Measurements from ENCODE around the gene MS4A4A.

The MS4A4A gene

DNA sequence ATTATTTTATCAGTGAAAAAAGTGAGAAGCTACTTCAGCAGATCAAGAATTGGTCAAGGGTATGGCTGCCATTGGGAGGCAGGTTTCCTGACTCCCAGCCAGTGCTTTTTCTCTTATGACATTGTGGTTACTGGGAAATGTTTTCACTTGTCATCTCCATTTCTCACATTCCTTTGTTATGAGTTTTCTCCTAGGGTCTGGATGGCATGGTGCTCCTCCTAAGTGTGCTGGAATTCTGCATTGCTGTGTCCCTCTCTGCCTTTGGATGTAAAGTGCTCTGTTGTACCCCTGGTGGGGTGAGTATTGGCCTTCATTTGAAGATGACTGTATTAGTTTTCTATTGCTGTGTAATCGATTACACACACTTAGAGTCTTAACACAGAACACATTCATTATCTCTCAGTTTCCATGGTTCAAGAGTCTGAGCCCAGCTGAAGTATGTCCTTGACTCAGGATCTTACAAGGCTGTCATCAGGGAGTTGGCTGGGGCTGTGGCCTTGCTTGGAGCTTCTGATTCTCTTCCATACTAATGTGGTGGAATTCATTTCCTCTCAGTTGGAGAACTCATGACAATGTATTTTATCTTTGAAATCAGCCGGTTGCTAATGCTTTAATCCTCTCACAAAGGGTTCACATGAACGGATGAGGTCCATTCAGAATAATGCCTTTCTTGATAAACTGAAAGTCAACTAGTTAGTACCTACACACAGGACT is 25.6 kb downstream of the MS4A4A start:
- DNase-seq = no peak

DNA sequence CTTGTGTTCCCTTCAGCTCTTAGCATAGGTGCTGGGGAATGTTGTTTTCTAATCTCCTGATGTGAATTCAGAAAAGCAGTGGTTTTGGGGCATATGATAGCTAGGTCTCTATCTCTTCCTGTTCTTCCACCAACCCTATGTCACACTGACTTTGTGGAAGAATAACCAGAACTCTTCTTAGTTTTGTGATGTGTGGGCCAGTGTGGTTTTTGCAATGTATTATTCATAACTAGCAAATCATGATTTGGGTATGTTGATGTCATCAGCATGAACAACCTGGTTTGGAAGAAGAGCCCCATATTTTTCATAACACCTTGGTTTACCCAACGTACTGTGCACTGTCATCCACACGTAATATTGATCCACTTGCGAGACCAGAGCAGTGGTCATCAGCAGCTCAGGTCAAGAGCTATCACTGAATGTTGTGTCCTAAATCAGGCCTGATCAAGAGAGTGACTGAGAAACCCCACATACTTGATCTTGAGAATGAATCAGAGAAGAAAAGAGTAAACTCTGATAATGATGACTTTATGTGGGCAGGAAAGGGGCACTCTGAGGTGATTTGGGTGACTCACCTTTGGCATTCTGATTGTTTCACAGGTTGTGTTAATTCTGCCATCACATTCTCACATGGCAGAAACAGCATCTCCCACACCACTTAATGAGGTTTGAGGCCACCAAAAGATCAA is 27.2 kb downstream of the MS4A4A start:
- no peak for DNase-seq

DNA sequence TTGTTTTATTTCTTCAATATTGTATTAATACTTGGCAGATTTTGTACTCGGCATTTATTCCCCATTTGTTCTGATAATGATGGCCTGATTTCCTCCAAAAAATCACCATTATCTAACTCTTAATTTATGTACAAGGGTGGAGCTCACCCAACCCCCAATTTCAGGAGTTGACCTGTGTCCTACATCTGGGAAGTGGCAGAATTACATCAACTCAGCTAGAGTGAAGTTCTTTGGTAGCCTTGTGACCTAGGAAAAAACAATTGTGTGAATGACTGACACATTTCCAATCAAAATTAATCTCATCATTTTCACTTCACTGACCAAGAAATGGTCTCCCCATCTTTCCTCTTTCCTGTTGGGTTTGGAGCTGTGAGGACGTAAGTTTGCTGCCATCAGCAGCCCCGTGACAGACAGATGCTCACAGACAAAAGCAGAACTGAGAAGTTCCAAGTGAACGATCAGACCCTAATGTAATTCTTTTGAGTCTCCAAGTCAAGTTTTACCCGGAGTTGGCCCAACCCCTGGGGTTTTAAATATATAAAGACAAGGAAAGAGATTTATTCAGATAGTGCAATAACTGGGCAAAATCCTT is 30.0 kb downstream of the MS4A4A start:
- DNase-seq = no peak

DNA sequence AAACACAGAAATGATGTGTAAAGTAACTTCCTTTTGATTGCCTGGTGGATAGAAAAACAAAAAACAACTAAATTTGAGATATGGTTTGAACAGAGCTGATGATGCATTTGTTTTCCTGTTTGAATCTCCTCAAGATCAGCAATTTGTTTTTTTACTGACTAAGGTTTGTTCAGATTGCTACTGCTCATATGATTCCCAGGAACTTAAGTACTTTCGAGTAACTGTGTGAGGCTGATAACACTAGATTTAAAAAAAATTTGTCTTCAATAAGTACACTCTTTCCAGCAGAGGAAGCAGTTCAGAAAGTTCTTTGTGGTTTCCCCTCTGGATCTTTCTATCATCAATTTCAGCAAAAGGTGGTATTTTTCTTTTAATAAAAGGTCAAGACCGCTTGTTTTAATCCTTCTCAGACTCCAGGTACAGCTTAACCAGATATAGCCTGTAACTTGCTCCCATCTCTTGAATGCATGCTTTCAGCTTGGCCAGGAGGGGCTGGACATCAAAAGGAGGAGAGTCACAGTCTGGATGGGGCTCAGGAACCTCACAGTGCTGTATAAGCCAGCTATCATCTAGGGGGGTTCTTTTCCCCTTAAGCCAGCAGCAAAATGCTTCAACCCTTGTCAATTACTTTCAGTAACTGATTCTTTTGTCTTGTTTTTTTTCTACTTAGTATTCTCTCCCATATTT is 34.3 kb downstream of the MS4A4A start:
- no peak for DNase-seq

DNA sequence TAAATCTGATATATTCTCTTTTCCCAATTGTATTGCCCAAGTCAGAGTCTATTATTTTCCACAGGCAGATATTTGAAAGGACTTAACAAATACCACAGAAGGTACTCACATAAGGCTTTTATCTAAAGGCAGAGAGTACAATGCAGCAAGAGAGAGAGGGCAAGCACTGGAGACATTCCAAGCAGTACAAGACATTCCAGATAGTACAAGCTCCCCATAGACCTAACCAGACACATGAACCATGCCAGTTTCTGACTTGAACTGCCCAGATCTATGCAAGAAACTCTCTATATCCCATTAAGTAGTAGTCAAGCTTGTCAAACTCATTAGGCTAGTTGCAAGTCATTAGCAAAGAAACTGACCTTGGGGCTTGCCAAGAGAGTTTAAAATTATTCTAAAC is 35.4 kb downstream of the MS4A4A start:
- DNase-seq = no peak

DNA sequence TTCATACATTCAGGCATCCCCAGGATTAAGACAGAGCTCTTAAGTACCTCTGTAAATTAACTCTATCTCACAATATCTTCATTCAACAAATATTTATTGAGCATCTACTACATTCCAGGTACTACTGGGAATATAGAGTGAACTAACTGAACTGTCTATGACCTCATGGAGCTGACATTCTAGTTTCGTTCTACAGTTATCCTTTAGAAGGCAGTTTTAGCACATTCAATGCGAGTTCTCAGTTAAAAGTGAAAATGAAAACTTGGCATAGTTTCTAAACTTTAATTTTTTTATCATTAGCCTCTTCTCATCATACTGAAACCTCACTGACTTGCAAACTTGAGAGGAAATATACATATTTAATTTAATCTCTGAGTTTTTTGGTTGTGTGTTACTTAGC is 35.9 kb downstream of the MS4A4A start:
- DNase-seq = no peak

DNA sequence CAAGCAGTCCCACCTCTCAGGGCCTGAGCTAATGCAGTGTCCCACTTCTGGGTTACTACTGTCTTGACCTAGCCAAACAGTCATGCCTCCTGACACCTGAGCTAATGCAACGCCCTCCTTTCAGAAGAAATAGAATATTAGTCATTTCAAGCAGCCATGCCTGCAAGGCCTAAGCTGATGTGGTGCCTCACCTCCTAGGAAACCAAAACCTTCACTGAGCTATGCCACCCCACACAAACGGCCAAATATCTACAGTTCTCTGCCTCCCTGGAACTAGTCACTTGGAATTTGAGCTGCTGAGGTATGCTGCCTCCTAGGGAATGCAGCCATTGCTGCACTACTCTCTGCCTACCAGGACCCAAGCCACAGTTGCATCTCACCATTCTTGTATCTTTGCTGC is 38.3 kb downstream of the MS4A4A start:
- DNase-seq = no peak

DNA sequence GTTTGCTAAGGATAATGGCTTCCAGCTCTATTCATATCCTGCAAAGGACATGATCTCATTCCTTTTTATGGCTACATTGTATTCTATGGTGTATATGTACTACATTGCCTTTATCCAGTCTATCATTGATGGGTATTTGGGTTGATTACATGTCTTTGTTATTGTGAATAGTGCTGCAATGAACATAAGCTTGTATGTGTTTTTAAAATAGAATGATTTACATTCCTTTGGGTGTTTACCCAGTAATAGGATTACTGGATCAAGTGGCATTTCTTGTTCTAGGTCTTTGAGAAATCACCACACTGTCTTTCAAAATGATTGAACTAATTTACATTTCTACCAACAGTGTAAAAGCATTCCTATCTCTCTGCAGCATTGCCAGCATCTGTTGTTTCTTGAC is 40.6 kb downstream of the MS4A4A start:
- no peak for DNase-seq

DNA sequence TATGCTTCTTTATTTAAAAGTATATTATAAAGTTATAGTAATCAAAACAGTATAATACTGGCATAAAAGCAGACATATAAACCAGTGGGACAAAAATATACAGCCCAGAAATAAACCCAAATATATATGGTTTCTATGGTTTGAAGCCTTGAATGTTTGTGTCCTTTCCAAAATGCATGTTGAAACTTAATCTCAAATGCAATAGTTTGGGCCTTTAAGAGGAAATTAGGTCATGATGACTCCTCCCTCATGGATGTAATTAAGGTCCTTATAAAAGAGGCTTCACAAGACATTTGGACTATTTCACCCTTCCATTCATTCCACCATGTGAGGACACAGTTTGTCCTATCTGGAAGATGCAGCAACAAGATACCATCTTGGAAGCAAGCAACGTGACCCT is 46.5 kb downstream of the MS4A4A start, which contains the start of gene MS4A6E:
Gene MS4A6E, plus strand, starts transcription at position 301 of the 400 bp plus-strand sequence. CDS start 7,641 bp downstream, outside the sequence.
- no peak for DNase-seq

DNA sequence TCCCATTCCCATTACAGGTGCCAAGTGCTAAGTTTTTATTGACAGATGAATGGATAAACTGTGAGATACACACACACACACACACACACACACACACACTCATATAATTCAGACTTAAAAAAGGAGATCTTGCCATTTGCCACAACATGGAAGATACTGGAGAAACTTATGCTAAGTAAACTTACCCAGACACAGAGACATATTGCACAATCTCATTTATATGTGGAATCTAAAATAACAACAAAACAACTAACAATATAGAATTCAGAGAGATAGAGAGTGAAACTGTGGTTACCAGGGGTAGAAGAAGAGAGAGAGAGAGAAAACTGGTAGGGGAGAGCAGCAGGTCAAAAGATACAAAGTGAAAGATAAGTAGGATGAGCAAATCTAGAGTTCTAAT is 48.0 kb downstream of the MS4A4A start:
- DNase-seq = no peak

DNA sequence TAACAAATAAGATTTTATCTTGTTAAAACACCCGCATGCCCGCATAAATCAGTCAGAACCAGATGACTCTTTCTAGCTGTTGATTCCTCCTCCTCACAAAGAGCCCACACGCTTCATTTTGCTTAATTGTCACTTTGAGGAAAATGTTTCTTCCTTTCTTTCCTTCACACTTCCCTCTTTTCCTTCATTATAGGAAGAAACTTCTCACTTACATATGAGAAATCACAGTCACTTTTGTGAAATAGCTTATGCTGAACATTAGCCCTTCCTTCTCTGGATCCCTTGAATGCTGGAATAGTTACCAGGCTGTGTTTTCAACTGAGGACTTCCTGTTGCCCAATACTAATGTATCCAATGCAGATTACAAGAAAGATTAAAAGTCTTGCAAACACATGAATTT is 52.4 kb downstream of the MS4A4A start:
- DNase-seq = no peak

DNA sequence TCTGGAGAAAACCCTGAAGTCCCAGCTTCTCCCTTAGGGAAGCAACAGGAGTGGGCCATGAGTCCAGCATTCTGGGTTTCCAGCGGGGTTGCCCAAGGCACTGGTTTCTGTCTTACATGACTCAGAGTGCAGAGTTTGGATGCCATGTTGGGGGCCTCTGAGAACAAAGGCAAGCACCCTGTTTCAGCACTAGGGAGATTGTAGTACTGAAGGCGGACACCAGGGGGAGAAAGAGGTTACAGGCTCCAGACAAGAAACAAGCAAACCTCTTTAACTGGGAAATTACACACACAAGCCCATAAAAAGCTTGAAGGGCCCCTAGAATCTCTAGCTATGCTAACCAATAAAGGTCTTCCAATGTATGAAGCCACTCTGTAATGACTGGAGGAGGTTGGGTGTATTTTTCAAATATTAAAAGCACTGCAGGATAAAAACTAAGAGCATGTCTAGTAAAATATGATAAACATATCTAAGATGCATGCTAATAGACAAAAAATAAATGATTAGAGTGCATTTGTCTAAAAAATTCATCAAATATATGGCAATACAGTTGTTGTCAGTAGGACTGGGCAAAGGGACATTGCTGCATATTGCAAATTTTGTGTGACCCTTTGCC is 53.6 kb downstream of the MS4A4A start:
- DNase-seq = peak; percentile 6

DNA sequence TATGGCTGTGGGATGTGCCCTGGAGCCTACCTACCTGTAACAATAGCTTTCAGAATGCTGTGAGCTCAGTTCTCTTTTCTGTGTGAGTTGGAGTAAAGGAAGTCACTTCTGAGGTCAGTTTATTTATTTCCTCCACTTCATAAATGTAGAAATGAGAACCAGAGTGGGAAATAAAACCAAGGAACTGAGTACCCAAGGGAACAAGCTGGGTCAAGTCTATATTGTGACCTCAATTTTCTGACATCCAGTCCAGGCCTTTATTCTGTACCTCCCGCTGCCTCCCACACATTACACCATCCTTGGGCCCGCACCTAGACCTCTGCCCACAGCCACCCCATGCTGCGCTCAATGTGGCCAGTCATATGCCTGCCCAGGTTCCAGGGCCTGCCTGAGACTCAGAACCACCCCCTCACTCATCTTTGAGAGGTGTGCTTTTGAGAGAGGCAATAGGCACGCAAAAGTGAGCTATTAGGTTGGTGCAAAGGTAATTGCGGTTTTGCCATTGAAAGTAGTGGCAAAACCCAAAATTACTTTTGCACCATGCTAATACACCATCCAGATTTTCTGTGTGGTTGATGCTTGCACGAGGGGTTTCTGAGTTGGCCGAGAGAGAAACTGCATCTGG is 56.4 kb downstream of the MS4A4A start:
- DNase-seq = no peak

DNA sequence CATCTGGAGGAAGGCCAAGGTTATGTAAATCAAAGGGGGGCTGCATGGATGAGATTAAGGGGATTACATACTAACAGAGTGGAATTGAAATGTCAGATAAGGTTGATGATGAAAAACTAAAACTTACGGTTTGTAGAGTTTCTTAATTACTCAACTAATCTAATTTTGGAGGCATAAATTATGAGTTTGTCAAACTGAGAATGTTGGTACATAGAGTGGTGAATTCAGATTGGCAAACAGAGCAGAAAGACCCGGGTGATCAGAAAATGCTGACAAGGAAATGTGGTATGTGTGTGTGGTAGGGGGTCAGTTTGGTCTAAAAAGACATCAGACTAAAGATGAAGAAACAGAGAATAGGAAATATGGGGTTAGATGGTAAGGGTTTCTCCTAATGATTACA is 57.6 kb downstream of the MS4A4A start:
- no peak for DNase-seq

DNA sequence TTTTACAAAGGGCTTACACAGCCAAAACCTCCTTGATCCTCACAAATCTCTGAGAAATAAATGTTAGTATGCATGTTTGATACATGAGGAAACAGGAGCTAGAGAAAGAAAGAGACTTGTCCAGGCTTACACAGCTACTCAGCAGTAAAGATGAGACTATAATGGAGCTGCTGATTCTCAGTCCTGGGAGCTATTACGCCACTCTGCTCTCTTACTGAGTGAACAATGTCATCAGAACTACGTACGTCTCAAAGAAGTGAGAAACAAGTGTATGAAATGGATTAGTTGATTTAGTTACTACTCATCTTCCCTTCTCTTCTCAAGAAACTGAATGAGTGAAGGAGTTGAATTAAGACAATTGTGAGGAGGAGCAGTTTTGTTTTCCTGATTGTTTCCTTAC is 58.9 kb downstream of the MS4A4A start:
- no peak for DNase-seq

DNA sequence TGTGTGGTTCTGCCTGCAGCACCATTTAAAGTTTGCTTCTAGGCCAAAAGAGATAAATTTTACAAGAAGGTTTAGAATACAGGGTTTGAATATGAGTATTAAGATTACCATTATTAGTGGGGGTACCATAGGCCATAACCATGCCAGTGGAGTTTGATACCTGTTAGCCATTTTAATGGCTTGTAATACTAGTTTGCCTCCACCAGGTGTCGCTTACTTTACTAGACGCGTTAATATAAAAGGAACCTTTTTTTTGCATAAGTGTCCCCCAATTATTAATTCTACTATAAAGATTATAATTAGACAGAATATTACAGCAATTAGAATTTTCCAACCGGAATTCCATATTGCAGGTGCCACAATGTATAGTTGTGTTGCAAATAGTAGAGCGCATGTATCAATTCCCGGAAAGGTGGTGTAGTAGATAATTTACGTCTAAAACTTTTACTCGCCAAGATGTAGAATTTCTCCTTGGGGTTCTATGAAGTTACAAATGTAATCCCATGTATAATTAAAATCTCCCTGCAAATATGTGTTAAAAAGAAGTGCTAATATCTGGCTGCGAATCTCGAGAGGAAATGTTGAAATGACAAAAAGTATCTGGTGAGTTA is 62.7 kb downstream of the MS4A4A start:
- no peak for DNase-seq

DNA sequence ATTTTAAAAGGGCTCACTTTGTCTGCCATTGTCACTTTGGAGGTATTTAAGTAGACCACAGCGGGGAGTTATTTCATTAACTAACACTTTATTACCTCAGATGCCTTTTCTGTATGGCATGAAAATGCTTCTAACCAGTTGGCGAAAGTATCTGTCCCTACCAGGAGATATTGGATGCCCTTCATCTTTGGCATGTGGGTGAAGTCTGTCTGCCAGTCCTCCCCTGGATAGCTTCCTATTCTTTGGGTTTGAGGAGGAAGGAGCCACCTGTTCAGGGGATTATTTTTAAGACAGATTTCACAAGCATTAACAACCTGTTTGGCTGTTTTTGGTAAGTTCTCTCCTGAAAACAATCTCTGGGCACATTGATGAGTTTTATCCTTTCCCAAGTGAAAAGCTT is 63.7 kb downstream of the MS4A4A start:
- DNase-seq = no peak

DNA sequence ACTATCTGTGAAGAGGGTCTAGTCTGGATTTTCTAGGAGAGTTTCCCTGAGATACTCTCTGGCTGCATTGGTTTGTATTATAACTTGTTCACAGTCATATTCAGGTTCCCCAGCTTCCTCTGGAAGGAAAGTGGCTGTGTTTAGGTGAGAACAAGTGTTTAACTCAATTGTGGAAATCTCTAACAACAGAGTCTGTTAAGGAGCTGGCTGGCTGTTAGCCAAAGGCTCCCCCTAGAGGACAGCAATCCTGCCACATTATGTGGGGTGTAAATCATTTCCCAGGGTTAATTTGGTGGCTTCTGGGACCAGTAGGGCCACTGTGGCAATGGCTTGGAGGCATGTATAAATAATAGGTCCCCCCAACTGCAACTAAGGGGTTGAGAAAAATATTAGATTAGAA is 65.0 kb downstream of the MS4A4A start:
- no peak for DNase-seq

DNA sequence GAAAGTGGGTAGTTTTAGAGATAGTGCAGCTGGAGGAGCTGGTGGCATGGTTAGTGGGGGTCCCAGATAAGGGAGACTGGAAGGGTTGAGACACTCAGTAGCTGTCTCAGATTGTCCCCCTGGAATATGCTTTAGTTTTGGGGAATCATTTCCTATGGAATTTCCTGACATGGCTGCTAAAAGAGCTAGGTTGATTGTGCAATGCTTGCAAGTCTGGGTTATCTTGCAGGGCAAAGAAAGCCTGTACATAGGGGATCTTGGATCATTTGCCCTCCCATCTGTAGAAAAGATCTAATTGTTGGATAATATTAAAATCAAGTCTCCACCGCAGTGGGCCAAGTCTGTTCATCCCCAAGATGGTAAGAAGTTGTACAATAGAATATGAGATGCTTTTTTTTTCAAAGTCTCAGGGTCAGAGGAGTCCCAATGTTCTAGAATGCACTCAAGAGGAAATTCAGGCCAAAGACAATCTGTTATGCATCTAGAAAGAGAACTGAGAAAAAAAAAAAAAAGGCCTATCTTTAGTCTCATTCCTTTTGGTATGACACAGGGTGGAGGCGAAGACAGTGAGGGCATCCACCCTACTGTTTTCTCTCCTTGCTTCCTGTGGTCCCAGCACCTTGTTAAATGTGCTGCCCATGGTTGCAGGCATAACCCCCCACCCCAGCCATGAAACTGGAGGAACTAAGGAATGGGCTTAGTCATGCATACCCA is 66.8 kb downstream of the MS4A4A start:
- no peak for DNase-seq

DNA sequence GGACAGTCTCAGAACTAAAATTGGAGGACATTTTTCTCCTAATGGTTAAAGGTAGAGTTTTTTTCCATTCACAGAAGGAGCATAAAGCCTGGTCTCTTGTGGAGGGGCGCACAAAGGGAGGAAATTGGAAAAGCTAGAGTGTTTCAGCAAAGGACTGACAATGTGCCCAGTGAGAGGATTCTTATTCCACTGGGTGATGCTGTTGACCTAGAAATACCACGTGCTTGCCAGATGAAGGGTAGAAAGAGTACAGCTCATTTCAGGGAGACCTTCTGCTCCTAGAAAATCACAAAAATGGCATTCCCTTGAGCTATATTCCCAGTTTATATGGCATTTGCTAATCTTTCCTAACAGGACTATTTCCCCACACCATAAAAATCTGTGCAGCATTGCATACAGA is 67.7 kb downstream of the MS4A4A start:
- no peak for DNase-seq

DNA sequence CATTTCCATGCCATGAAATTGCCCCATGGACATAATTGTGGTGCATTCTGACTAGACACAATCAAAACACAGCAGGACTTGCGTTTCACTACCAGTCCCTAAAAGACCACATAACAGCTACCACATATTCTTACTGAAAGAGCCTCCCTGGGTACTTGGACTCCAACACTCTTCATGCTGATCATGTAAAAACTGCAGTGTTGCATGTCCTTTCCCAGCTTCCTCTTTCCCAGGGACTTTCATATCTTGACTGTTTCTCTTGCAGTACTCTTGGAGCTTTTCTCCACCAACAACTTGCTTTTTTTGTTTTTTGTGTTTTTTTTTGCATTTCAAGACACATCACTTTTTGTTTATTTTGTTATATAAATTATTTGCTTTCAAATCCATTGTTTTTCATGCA is 69.5 kb downstream of the MS4A4A start:
- no peak for DNase-seq

DNA sequence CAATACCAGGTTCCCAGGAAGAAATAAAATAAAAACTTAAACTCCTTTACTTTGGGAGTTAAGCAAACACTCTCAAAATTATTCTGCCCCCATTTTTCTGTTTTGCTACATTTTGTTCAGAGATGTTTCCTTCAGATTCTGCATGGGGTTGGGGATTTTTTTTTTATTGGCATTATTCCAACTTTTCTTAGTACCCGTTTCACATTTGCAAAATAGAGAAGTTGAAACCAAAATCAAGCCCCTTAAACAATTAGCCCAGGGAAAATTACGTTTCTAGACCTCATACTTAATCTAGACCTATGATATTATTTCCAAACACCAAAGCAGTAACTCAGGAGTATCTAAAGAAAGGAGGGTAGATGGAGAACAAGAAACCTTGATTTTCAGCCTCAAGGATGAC is 77.3 kb downstream of the MS4A4A start:
- DNase-seq = no peak
